Fibroblast of upper back skin (primary cell): Measurements from ENCODE around the gene YWHAG.
"Not testable (repeated sequence)": the region's sequence is repeated elsewhere in the genome, so short reads cannot be mapped to it uniquely, and the experiment has no call there.

Experiments used
- DNase-seq: peaks from one replicate; pipeline ENCODE4 v3.0.0-alpha.2; 2013

The YWHAG gene

DNA sequence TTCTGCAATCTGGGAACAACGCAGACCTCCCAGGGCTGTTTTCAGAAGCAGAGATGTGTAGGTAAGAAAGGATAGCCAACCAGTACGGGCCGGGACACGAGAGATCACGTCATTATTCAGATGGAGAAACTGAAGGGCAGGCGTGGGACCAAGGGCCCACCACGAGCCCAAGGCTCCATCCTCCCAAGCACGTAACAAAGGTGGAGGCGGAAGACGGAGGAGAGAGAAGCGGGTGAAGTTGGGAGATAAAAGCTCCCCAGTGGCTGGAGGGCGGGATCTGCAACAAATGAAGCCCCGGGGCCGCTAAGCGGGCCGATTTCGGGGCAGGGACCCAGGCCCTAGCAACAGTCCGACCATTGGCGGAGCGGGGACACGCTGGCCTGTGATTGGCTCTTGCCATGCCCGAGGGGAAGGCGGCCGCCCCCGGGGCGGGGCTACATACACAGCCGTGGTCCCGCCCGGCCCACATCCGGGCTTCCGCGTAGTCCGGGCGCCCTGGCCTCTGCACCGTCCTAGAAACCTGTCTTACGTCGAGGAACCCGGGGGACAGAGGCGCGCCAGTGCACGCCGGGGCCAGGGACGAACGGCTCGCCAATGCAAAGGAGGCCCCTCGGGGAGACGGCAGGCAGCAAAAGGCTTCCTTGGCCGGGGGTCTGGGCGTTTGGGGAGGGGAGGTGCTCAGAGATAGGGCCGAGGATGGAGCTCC, 40.9 kb downstream of the YWHAG start:
- peak; percentile 96 for DNase-seq

DNA sequence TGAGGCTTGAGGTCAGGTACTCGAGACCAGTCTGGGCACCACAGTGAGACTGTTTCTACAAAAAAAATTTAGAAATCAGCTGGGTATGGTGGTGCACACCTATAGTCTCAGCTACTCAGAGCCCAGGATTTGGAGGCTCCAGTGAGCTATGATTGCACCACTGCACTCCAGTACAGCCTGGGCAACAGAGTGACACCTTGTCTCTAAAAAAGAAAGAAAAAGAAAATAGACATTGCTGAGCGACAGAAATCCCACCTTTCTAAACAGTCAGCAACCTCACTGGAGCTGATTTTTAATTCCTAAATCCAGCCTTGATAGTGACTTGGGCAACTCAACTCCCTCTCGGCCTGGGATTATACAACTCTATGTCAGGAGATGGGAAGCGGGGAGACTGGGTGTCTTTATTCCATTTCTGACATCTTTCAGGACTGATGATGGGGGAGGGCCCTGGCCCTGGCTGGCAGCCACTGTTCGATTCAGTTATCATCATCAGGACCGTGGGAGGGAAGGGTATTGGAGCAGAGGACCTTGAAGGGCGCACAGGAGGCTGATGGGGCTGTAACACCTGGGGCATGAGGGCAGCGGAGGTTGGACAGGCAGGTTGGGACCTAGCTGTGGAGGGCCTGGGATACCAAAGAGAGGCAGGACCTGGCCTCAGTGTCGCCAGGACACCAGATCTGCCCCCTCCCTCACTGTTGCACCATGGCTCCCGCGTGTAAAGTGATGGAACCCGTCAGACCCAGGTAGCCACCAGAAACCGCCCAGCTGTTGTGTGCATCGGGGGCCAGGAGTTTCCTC, 41.6 kb downstream of the YWHAG start:
- no peak for DNase-seq

DNA sequence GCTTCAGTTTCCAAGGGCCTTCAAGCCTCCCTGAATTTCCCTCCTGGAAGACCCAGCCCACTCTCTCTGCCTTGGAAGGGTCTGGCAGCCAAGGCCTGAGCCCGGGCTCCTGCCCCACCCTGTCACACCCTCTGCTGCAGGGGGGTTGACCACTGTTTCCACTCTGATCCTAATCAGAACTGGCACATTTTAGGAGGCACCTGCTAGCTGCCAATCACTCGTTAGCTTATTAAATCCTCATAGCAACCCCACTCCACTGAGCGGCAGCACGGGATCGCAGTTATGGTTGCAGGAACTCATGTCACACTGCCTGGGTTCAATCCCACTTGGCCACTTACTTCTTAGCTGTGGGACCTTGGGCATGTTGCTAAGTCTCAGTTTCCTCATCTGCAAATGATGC, 43.4 kb downstream of the YWHAG start:
- DNase-seq: no peak

DNA sequence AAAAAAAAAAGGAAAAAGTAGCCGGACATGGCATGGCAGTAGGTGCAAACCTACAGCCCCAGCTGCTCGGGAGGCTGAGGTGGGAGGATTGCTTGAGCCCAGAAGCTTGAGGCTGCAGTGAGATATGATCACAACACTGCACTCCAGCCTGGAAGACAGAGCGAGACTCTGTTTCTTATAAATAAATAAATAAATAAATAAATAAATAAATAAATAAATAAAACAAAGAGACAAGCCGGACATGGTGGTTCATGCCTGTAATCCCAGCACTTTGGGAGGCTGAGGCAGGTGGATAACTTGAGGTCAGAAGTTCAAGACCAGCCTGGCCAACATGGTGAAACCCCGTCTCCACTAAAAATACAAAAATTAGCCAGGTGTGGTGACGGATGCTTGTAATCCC, 44.1 kb downstream of the YWHAG start:
- DNase-seq: not testable (repeated sequence)

DNA sequence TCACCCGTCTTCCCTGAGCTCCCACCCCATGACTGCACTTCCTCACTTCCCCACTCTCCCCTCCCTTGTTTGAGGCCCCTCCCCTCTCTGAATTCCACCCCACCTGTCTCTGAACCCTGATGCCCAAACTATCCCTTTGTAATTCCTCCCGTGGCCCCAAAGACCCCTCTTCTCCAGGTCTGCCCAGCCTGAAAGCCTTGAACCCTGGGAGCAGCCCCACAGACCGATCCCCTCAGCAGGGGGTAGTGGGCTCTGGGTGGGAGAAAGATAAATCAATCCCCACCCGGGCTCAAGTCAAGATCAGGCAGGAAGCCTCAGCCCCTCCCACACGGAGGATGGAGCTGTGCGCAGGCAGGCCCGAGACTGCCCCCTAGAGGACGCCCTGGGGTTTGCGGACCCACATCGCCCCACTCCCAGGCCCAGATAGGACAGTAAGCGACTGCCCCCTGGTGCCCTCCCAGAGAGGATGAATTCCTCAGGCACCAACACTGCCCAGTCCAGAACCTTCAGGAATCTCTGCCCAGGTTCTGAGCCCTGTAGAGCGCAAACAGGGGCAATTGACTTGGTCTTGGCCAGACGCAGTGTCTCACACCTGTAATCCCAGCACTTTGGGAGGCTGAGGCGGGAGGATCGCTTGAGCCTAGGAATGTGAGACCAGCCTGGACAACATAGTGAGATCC, 44.6 kb downstream of the YWHAG start:
- DNase-seq: peak; percentile 89

DNA sequence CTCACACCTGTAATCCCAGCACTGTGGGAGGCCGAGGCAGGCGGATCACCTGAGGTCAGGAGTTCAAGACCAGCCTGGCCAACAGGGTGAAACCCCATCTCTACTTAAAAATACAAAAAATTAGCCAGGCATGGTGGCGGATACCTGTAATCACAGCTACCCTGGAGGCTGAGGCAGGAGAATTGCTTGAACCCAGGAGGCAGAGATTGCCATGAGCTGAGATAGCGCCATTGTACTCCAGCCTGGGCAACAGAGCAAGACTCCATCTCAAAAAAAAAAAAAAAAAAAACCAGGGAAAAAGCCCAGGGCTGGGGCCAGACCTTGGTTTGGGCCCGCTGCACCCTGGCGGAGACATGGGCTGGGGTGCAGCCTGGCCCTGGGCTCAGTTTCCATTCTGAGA, 47.0 kb downstream of the YWHAG start:
- DNase-seq: not testable (repeated sequence)

DNA sequence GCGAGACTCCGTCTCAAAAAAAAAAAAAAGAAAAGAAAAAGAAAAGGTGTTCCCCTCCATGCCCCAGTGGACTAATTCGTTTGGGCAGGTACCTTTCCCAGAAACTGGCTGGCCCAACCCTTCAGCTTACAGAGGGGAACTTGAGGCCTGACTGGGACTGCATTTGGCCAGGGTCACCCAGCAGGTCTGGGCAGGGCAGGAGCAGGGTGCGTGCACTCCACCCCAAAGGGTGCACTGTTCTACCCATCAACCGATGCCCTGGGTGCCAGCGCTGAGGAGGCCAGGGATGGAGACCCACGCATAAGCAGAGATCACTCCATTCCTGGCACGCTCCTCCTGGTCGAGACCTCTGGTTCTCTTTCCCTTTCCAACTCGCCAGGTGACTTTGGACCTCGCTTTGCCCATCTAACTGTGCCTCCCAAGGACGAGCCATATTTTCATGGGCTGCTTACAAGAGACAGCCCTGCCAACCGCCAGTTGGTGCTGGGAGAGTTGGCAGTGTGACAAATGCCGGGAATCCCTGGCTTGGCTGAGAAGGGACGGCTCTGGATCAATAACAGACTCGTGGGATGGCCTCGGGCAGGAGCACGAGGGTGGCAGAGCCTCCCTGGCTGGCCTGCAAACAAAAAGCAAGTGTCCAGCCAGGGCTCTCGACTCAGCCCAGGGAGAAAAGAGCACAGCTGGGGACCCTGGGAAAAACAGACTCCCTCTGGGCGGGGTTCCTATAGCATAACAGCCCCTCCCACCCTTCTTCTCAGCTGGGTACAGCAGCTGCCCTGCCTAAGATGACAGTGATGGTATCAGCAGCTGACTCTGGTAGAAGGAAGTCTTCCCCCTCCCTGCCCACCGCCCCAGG, 48.5 kb downstream of the YWHAG start:
- DNase-seq: no peak

DNA sequence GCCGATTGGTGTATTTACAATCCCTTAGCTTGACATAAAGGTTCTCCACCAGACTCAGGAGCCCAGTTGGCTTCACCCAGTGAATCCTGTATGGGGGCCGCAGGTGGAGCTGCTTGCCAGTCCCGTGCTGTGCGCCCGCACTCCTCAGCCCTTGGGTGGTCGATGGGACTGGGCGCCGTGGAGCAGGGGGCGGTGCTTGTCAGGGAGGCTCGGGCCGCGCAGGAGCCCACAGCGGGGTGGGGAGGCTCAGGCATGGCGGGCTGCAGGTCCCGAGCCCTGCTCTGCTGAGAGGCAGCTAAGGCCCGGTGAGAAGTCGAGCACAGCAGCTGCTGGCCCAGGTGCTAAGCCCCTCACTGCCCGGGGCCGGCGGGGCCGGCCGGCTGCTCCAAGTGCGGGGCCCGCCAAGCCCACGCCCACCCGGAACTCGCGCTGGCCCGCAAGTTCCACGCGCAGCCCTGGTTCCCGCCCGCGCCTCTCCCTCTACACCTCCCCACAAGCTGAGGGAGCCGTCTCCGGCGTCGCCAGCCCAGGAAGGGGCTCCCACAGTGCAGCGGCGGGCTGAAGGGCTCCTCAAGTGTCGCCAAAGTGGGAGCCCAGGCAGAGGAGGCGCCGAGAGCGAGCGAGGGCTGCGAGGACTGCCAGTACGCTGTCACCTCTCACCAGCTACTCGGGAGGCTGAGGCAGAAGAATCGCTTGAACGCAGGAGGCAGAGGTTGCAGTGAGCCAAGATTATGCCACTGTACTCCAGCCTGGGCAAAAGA, 49.3 kb downstream of the YWHAG start:
- DNase-seq: not testable (repeated sequence)

DNA sequence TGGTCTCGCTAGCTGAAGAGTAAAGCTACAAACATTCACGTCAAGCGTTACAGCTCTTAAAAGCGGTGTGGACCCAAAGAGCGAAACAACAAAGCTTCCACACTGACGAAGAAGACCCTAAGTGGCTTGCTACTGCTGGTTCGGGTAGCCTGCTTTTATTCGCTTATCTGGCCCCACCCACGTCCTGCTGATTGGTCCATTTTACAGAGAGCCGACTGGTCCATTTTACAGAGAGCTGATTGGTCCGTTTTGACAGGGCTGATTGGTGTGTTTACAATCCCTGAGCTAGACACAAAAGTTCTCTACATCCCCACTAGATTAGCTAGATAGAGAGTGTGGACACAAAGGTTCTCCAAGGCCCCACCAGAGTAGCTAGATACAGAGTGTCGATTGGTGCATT, 49.9 kb downstream of the YWHAG start:
- DNase-seq: not testable (repeated sequence)

DNA sequence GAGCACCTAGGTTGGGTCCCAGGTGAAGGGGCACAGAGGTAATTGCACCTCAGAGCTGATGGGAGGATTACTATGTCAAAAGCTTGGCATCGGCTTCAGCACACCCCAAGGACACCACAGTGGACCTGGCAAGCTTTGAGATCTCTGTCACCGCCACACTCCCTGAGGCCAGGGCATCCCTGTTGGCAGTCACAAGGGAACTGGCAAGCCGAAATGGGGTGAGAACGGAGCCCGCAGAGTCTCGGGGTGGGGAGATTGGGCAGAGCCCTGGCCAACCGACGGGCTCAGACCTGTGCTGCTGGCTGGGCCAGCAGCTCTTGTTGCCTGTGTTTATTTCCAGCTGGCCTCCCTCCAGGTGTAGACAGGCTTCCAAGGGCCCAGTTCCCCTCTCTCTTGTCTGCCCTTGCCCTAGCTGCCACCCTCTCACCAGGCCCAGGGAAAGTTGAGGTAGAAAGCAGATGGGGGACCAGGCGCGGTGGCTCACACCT, 53.9 kb downstream of the YWHAG start:
- no peak for DNase-seq

DNA sequence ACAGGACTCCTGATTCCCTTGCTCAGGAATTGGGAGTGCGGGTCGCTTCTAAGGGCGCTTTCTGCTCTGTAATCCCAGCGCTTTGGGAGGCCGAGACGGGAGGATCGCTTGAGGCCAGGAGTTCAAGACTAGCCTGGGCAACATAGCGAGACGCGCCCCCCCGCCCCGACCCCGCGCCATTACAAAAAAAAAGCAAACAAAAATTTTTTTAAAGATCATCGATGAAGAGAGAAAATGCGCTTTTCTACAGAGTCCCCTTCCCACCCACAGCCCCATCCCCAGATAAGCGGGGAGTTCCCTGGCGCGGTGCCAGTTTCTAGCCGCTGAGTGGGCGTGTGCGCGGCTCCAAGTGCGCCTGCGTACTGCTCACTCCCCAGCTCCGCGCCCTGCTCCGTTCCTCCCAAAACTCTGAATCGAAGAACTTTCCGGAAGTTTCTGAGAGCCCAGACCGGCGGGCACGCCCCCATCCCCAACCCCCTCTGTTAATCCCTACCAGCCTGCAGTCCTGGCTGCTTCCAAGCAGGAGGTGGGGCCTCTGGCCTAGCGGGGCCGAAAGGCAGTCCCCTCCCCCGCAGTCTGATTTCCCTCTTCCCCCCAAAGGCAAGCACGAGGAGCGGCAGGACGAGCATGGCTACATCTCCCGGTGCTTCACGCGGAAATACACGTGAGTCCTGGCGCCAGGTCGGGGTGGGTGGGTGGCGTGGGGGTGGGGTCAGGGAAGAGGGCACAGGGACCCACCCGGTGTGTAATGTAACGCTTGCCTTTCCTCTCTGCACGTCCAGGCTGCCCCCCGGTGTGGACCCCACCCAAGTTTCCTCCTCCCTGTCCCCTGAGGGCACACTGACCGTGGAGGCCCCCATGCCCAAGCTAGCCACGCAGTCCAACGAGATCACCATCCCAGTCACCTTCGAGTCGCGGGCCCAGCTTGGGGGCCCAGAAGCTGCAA, 55.3 kb downstream of the YWHAG start:
- peak; percentile 96 for DNase-seq

DNA sequence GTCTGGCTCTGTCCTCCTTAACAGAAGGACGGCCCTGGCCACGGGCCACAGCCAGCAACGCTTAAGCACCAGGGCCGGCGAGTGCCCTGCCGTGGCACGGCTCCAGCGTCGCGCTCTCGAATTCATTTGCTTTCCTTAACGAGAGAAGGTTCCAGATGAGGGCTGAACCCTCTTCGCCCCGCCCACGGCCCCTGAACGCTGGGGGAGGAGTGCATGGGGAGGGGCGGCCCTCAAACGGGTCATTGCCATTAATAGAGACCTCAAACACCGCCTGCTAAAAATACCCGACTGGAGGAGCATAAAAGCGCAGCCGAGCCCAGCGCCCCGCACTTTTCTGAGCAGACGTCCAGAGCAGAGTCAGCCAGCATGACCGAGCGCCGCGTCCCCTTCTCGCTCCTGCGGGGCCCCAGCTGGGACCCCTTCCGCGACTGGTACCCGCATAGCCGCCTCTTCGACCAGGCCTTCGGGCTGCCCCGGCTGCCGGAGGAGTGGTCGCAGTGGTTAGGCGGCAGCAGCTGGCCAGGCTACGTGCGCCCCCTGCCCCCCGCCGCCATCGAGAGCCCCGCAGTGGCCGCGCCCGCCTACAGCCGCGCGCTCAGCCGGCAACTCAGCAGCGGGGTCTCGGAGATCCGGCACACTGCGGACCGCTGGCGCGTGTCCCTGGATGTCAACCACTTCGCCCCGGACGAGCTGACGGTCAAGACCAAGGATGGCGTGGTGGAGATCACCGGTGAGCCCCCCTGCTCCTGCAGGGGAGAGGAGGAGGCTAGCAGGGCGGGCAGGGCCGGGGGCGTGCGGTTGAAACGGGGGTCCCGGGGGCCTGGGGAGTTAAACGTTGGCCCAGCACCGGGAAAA, 56.2 kb downstream of the YWHAG start, which contains the start of gene HSPB1:
HSPB1 (plus strand) TSS at position 327 of the 855 bp plus-strand sequence; CDS start at position 367, 40 bp downstream.
- DNase-seq: peak; percentile 92

DNA sequence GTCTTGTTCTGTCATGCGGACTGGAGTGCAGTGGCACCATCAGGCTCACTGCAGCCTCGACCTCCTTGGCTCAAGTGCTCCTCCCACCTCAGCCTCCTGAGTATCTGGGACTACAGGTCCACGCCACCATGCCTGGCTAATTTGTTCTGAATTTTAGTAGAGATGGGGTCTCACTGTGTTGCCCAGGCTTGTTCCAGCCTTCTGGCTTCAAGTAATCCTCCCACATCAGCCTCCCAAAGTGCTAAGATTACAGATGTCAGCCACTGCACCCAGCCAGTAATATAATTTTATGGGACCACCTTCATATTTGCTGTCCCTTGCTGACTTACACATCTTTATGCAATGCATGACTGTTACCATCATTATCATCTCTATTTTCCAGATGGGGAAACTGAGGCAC, 57.8 kb downstream of the YWHAG start:
- no peak for DNase-seq

DNA sequence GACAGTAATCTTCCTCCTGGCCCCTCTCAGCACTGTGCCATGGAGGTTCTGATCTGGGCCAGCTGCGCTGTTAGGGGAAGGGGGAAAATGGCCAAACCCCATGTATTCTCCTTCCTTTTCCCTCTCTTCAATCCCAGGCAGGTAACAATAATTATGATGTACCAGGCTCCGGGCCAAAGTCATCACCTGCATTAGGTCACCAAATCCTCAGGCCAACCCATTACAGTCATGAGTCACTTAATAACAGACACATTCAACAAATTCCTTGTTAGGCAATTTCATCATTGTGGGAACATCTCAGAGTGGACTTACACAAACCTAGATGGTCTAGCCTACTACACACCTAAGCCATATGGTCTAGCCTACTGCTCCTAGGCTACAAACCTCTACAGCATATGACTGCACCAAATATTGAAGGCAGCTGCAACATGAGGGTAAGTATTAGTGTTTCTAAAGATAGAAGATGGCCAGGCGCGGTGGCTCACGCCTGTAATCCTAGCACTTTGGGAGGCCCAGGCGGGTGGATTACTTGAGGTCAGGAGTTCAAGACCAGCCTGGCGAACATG, 58.5 kb downstream of the YWHAG start:
- peak; percentile 80 for DNase-seq

DNA sequence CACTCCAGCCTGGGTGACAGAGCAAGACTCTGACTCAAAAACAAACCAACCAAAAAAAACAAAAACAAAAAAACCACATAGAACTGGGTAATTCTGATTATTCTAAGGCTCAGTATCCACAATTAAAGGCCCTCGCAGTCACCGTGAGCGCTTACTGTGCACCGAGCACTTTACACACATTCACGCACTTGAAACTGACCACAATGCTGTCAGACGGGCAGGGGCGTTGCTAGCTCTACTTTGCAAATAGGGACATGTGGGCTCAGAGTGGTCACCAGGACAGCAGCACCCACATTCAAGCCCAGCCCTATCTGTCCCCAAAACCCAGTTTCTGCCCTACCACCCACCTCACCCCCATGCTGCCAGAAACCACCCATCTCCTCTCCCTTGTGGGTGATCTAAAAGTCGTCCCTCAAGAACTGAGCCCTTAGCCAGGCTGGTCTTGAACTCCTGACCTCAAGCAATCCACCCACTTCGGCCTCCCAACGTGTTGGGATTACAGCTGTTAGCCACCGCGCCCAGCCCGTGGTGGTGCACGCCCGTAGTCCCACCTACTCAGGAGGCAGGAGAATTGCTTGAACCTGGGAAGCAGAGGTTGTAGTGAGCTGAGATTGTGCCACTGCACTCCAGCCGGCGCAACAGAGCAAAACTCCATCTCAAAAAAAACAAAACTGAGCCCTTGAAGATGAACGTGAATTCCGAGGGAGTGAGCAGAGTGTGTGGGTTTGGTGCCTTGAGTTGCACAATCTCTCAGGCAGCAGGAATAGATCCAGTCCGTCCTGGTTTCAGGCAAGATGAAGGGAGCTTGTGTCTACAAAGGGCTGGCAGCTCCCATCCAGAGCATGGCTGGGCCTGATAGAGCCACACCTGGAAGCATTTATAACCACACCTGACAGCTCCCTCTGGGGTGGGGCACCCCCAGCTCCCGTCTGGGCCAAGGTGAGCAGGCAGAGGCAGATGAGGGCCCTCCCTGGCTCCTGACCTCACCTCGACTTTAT, 61.7 kb downstream of the YWHAG start:
- peak; percentile 86 for DNase-seq

DNA sequence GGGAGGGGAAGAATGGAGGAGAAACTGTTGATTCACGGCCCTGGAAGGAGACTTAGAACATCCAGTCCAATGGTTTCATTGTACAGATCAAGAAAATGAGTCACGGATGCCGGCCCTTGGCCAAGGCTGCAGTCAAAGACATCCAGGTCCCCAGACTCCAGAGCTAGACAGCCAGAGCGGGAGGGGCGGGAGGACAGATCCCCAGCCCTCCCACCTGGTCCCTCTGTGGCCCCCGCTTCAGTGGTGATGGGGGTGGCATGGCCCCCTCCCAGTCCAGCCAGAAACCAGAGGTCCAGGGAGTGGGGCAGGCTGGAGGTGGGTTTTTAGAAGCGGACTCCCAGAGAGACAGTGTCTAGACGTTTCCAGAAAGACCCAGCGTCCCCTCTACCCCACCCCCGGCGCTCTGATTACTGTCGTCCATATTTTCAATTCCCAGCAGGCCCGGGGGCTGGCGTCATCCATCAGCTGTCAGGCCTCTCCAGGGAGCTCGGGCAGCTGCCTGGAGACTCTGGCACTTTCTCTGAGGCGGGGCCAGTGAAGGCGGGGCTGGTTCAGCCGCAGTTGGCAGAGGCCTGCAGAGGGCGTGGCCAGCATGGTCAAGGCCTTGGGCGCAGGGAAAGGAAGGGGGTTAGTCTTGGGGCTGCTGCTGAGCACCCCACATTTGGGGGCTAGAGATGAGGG, 64.3 kb downstream of the YWHAG start:
- DNase-seq: peak; percentile 95

DNA sequence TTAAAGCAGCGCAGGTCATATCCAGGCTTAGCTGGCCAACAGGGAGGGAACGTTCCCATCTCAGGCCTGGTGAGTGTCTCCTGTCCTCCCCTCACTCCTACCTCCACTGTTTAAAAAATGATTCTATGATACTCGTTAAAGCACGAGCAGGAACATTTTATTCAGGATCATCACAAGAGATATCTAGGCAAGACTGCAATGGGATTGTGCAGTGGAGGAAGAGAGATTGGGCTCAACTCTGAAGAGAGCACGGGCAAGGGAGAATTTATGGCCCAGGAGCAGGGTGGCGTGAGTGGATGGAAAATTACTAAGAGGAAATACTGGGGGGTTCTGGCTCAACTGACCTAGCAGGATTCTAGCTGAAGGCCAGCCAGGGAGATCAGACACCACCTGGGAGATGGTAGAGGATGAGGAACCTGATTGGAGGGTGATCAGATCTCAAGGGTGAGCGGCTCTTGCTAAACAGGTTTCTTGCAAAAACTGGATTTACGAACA, 65.3 kb downstream of the YWHAG start:
- DNase-seq: no peak
